Choroid plexus epithelial cell (primary cell): ENCODE data around the gene HMGB3.

Source experiments
- DNase-seq: peaks from one replicate; pipeline ENCODE4 v3.0.0-alpha.2; 2010; ENCODE audit warnings: low read depth
- H3K4me3 ChIP-seq: 2 replicates; pipeline ENCODE4 v1.5.1; 2011; ENCODE audit warnings: low read depth, mild to moderate bottlenecking, control low read depth, low read length, moderate library complexity
- TF ChIP-seq, protein P1 (sequence below): conservative IDR thresholded peaks from 2 replicates; pipeline ENCODE4 v1.5.1; 2011; ENCODE audit warnings: low read depth, mild to moderate bottlenecking, control low read depth, inconsistent platforms, low read length, moderate library complexity

Gene HMGB3

DNA sequence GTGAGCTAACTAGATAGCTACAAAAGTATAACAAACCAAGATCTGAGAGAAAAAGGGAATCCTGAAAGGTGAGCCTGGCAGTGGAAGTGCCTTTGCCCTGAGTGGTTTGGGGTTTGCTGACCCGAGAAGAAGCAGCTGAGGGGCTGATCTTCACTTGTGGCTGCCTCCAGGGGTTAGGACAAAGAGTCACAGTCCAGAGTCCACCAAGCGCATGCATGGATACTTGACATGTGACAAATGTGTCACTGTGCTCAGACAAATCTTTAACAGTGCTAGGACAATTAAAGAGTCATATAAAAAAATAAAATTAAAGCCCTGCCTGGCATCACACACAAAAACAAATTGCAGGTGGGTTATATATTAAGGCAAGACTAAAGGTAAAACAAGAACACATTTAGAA is 26.4 kb downstream of the HMGB3 start:
- TF ChIP-seq, protein P1, sequence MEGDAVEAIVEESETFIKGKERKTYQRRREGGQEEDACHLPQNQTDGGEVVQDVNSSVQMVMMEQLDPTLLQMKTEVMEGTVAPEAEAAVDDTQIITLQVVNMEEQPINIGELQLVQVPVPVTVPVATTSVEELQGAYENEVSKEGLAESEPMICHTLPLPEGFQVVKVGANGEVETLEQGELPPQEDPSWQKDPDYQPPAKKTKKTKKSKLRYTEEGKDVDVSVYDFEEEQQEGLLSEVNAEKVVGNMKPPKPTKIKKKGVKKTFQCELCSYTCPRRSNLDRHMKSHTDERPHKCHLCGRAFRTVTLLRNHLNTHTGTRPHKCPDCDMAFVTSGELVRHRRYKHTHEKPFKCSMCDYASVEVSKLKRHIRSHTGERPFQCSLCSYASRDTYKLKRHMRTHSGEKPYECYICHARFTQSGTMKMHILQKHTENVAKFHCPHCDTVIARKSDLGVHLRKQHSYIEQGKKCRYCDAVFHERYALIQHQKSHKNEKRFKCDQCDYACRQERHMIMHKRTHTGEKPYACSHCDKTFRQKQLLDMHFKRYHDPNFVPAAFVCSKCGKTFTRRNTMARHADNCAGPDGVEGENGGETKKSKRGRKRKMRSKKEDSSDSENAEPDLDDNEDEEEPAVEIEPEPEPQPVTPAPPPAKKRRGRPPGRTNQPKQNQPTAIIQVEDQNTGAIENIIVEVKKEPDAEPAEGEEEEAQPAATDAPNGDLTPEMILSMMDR: no peak
- DNase-seq: no peak
- no peak overlapping the region for H3K4me3 ChIP-seq

DNA sequence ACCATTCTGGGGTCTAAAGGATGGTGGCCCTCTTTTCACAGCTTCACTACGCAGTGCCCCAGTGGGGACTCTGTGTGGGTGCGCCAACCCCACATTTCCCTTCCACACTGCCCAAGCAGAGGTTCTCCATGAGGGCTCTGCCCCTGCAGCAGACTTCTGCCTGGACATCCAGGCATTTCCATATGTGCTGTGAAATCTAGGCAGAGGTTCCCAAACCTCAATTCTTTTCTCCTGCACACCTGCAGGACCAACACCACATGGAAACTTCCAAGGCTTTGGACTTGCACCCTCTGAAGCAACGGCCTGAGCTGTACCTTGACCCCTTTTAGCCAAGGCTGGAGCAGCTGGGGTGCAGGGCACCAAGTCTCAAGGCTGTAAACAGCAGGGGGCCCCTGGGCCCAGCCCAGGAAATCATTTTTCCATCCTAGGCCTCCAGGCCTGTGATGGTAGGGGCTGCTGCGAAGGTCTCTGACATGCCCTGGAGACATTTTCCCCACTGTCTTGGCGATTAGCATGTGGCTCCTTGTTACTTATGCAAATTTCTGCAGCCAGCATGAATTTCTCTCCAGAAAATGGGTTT is 30.1 kb downstream of the HMGB3 start:
- H3K4me3 ChIP-seq: no peak overlapping the region
- no peak for DNase-seq
- TF ChIP-seq, protein P1: no peak

DNA sequence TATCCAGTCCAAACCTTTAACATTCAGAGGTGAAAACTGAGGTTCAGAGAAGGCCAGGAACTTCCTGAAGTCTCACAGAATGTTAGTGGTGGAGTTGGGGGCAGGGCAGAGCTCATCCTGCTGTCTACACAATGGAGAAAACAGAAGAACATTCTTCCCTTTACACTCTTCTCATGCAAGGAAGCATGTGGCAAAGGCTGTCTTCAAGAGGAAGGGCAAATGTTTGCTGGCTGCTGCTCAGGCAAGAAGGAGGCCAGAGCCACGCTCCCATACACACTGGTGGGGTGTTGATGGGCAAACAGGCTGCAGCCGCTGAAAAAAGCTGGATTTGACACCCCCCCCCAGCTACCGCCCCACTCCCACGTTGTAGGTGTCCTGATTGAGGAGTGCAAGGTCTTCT is 32.5 kb downstream of the HMGB3 start:
- TF ChIP-seq, protein P1: no peak
- no peak overlapping the region for H3K4me3 ChIP-seq
- DNase-seq: no peak

DNA sequence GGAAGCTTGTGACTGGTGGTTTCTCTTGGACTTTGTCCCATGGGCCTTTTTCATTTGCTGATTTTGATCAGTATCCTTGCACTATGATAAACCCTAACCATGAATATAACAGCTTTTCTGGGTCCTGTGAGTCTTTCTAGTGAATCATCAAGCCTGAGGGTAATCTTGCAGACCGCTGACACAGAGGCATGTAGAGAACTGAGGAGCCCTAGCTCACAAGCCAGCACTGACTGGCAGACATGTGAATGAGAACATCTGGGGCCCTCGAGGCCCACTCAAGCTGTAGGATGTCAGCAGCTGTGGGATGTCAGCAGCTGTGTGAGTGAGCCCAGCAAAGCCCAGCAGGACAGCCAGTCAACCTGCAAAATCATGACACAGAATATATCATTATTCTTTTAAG is 36.7 kb downstream of the HMGB3 start:
- no peak overlapping the region for H3K4me3 ChIP-seq
- peak; percentile 15 for DNase-seq
- TF ChIP-seq, protein P1: no peak

DNA sequence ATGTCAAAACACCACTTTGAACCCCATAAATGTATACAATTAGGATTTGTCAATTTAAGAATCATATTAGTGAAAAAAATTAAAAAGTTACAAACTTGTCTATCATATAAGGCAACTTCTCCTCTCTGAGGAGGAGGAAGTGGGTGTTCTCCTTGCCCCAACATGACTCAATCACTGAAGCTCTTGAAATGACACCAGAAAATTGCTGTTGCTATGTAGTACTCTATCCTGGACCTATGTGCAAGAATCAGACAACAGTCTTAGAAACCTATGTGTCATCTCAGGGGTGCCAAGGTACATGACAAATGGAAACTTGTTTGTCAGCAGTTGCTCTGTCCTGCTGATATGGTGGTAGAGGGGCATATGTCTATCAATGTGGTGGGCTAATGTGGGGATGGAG is 47.7 kb downstream of the HMGB3 start:
- TF ChIP-seq, protein P1: no peak
- no peak for DNase-seq
- H3K4me3 ChIP-seq: no peak overlapping the region

DNA sequence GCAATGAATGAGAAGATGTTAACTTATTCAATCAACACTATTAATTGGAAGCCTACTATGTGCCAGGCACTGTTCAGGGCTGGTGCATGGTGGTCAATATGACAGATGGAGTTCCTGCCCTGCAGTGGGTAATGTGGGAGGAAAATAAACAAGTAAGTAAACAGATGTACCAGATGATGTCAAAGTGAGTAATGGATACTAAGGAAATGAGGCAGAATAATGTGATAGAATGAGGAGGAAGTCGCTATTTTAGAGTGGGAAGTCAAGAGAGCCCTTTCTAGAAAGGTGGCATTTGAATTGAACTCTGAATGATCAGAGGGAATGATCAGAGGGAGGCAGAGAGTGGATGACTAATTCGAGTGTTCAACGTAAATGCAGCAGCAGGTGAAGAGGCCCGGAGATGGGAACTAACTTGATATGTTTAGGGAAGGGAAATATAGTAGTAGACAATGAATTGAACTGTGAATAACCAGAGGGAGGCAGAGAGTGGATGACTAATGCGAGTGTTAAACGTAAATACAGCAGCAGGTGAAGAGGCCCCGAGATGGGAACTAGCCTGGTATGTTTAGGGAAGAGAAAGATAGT is 48.3 kb downstream of the HMGB3 start:
- TF ChIP-seq, protein P1: no peak
- no peak overlapping the region for H3K4me3 ChIP-seq
- no peak for DNase-seq

DNA sequence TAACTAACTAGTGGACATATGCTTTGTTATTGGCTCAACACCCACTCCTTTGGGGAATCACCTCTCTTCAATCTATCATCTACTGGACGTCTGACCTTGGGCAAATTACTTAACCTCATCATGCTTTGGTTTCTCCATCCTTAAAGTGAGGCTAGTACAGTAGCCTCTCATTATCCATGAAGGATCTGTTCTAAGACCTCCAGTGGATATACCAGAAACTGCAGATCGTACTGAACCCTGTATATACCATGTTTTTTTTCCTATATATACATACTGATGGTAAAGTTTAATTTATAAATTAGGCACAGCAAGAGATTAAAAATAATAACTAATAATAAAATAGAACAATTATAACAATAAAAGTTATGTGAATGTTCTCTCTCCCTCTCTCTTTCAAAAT is 56.2 kb downstream of the HMGB3 start:
- DNase-seq: no peak
- H3K4me3 ChIP-seq: no peak overlapping the region
- TF ChIP-seq, protein P1: no peak
